Astrocyte of the spinal cord (primary cell): ENCODE data around the gene ATP2B3.

Experiments
- DNase-seq: peaks from one replicate; pipeline ENCODE4 v3.0.0; 2011; ENCODE audit warnings: low read depth, low spot score
- H3K4me3 ChIP-seq: 2 replicates; pipeline ENCODE4 v1.5.1; 2011; ENCODE audit warnings: low read depth, mild to moderate bottlenecking, low read length, moderate library complexity
- CTCF ChIP-seq: IDR thresholded peaks from 2 replicates; pipeline ENCODE4 v1.5.1; 2012; ENCODE audit warnings: low read depth, mild to moderate bottlenecking, low read length, inconsistent platforms
- in situ Hi-C: cut with HindIII; loops from 2 replicates; pipeline ENCODE4 v1.10.0; 2017; ENCODE audit warnings: low sequenced_read_pairs

Gene ATP2B3

DNA sequence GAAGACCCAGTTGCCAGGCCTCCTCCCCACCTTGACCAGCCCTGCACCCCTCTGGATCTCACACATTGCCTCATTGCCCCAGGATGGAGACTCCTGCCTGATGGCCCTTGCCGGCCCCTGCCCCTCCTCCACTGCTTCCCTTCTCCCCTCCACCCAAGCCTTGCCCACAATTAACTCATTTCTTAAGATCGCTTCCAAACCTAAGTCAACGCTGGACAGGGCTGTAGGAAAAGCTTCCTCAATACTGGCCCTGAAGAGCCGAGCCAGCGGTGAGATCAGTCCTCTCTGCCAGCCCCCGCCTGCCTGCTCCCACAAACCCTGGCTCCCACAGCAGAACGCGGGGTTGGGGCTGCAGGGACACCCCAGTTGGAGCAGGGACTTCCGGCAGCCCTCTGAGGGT, 39.5 kb upstream of the ATP2B3 start:
- in situ Hi-C loops, result no loop called here
- TF ChIP-seq CTCF, result no peak
- no peak overlapping the region for H3K4me3 ChIP-seq
- no peak for DNase-seq

GRCh38 chrX:153478746-153479145, 38.7 kb upstream of the ATP2B3 start:
- TF ChIP-seq CTCF, result no peak
- DNase-seq, result no peak
- H3K4me3 ChIP-seq, result no peak overlapping the region
- in situ Hi-C loops, result no loop called here

- DNase-seq, result no peak
- TF ChIP-seq CTCF, result no peak
- in situ Hi-C loops, result no loop called here
- H3K4me3 ChIP-seq, result no peak overlapping the region
These were observed 36.4 kb upstream of the ATP2B3 start for GRCh38 chrX:153481043-153481442.

- in situ Hi-C loops, result no loop called here
- H3K4me3 ChIP-seq, result no peak overlapping the region
- DNase-seq, result no peak
- TF ChIP-seq CTCF, result no peak
These were observed 34.9 kb upstream of the ATP2B3 start for GRCh38 chrX:153482376-153483015.

- in situ Hi-C loops, result no loop called here
- TF ChIP-seq CTCF, result no peak
- DNase-seq, result no peak
- H3K4me3 ChIP-seq, result no peak overlapping the region
These were observed 31.9 kb upstream of the ATP2B3 start for GRCh38 chrX:153485396-153486080.

DNA sequence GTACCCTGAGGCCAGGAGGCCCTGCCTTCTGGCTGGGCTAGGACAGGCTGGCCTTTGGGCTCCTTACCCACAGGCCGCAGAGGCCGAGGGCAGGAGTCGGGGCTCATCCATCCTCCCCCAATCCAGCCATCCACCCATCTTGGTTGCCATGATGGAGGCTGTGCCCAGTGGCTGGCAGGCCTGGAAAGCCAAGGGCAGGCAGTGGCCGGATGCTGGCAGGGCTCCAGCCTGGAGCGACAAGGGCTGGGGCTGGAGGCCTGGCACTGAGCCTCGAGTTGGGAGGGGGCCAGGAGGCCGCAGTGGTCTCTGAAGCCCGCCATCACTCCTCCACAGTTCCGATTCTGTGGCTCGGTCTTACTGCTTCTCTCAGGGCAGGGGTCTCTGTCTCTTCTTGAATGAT, 31.3 kb upstream of the ATP2B3 start:
- in situ Hi-C loops, result no loop called here
- no peak overlapping the region for H3K4me3 ChIP-seq
- TF ChIP-seq CTCF, result no peak
- DNase-seq, result no peak
